GM12874 (cell line): ENCODE data around the gene AP1B1.

Experiments used
- TF ChIP-seq, protein P1 (sequence below): IDR thresholded peaks from 2 replicates; pipeline ENCODE4 v1.5.1; 2011; ENCODE audit warnings: low read depth, mild to moderate bottlenecking, control low read depth, low read length, moderate library complexity; ENCODE audit not compliant: insufficient read depth

The AP1B1 gene

DNA sequence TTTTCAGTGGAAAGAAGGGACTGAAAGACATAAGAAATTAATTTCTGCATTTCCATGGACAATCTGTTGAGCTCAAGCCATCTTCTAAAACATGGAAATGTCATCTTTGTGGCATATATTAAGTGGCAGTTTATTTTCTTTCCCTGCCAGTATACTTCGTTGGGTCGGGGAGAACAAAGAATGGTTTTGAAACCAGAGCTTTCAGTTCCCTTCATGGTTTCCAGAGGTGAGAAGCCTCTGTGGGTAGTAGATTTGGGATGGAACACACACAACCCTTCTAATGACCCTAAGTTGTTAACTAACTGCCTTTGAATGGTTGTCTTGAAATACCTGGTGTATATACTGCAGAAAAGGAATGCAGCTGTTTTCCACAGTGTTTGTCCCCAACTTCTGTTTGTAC lies 99.5 kb downstream of the AP1B1 start:
- TF ChIP-seq, protein P1, sequence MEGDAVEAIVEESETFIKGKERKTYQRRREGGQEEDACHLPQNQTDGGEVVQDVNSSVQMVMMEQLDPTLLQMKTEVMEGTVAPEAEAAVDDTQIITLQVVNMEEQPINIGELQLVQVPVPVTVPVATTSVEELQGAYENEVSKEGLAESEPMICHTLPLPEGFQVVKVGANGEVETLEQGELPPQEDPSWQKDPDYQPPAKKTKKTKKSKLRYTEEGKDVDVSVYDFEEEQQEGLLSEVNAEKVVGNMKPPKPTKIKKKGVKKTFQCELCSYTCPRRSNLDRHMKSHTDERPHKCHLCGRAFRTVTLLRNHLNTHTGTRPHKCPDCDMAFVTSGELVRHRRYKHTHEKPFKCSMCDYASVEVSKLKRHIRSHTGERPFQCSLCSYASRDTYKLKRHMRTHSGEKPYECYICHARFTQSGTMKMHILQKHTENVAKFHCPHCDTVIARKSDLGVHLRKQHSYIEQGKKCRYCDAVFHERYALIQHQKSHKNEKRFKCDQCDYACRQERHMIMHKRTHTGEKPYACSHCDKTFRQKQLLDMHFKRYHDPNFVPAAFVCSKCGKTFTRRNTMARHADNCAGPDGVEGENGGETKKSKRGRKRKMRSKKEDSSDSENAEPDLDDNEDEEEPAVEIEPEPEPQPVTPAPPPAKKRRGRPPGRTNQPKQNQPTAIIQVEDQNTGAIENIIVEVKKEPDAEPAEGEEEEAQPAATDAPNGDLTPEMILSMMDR, result no peak

DNA sequence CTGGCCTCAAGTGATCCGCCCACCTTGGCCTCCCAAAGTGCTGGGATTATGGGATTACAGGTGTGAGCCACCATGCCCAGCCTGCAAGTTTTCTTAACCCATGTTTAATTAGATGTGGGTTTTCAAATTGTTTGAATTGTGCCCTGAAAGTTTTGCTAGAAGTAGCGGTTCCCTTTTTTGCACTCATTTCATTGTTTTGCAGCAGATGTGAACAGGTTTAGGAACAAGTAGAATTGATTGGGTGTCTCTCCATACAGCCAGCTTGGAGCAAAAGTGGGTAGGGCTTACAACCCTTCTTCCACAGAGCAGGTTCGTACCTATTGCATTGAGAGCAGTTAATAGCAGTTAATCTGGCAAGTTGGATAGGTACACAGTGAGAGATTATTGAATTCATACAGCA lies 104.2 kb downstream of the AP1B1 start:
- TF ChIP-seq, protein P1, result no peak

DNA sequence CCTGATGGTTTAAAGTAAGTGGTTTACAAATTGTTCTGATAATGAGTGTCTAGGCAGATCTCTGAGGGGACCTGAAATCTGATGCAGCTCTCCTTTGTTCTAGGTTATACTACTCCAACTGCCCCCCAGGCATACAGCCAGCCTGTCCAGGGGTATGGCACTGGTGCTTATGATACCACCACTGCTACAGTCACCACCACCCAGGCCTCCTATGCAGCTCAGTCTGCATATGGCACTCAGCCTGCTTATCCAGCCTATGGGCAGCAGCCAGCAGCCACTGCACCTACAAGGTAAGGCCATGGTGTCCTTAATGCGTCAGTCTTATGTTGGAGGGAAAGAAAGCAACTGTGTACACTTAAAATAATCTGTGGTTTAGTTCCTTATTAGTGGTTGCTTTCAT lies 110.4 kb downstream of the AP1B1 start:
- TF ChIP-seq, protein P1, result no peak
